OCI-LY7 (cell line): ENCODE data around the gene SDCCAG8.

Source experiments
- EZH2phosphoT487 ChIP-seq: fragments of 200-600 bp; sonication (generic); IDR thresholded peaks from 2 replicates; pipeline ENCODE4 v1.6.1; 2018; ENCODE audit warnings: low read depth, borderline replicate concordance, mild to moderate bottlenecking, mixed run types, antibody characterized with exemption, low read length, moderate library complexity, mixed read lengths
- TF ChIP-seq, protein P1 (sequence below): fragments of 200-600 bp; sonication (generic); conservative IDR thresholded peaks from 2 replicates; pipeline ENCODE4 v1.5.1; 2014; ENCODE audit warnings: mild to moderate bottlenecking, antibody characterized with exemption, low read length, moderate library complexity, mixed read lengths

DNA sequence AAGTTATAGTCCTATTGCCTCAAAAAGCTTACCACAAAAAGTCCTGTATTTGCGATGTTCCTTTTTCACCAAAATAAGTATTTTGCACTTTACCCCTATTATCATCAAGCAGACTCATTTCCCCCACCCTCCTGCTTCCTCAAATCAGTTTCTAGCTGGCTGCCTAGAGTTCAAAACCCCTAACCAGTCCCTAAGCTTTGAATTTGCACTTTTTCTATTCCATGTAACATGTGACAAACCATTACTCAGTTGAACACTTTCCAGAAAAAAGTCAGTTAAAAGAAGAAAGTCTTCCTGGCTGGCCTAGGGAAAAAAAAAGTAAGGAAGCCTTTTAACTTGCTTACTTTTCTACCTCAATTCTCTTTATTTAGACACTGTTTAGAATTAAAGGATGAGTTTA, 8.9 kb upstream of the SDCCAG8 start:
- TF ChIP-seq, protein P1, sequence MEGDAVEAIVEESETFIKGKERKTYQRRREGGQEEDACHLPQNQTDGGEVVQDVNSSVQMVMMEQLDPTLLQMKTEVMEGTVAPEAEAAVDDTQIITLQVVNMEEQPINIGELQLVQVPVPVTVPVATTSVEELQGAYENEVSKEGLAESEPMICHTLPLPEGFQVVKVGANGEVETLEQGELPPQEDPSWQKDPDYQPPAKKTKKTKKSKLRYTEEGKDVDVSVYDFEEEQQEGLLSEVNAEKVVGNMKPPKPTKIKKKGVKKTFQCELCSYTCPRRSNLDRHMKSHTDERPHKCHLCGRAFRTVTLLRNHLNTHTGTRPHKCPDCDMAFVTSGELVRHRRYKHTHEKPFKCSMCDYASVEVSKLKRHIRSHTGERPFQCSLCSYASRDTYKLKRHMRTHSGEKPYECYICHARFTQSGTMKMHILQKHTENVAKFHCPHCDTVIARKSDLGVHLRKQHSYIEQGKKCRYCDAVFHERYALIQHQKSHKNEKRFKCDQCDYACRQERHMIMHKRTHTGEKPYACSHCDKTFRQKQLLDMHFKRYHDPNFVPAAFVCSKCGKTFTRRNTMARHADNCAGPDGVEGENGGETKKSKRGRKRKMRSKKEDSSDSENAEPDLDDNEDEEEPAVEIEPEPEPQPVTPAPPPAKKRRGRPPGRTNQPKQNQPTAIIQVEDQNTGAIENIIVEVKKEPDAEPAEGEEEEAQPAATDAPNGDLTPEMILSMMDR = no peak
- no peak for TF ChIP-seq EZH2phosphoT487
